VCaP (cell line): Measurements from ENCODE around the gene CTNNBL1.
A peak's percentile ranks its signal among the peaks of the same experiment; 100 is the strongest.
"Not testable (repeated sequence)": the region's sequence is repeated elsewhere in the genome, so short reads cannot be mapped to it uniquely, and the experiment has no call there.

ENCODE experiments used
- H3K27ac ChIP-seq: fragments of 450-650 bp; 2 replicates; pipeline ENCODE4 v1.5.1; 2017
- TF ChIP-seq, protein P1 (sequence below): fragments of 450-650 bp; conservative IDR thresholded peaks from 2 replicates; pipeline ENCODE4 v1.5.1; 2017; ENCODE audit warnings: mild to moderate bottlenecking, moderate library complexity

The CTNNBL1 gene

DNA sequence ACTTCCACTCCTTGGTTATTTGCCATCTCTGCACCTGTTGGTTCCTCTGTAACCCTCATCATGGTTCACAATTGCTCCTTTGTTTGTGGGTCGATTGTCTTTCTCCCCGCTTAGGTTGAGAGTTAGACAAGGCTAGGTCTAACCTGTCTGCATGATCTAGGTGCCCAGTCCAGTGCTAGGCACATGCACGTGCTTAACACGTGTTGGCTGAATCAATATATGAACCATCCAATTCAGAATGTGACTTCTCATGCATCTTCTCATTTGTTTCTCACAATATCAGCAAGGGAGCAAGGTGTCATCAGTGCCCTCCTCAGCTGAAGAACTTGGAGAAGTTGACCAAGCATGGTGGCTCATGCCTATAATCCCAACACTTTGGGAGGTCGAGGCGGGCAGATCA lies 36.9 kb upstream of the CTNNBL1 start:
- TF ChIP-seq, protein P1, sequence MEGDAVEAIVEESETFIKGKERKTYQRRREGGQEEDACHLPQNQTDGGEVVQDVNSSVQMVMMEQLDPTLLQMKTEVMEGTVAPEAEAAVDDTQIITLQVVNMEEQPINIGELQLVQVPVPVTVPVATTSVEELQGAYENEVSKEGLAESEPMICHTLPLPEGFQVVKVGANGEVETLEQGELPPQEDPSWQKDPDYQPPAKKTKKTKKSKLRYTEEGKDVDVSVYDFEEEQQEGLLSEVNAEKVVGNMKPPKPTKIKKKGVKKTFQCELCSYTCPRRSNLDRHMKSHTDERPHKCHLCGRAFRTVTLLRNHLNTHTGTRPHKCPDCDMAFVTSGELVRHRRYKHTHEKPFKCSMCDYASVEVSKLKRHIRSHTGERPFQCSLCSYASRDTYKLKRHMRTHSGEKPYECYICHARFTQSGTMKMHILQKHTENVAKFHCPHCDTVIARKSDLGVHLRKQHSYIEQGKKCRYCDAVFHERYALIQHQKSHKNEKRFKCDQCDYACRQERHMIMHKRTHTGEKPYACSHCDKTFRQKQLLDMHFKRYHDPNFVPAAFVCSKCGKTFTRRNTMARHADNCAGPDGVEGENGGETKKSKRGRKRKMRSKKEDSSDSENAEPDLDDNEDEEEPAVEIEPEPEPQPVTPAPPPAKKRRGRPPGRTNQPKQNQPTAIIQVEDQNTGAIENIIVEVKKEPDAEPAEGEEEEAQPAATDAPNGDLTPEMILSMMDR = no peak
- H3K27ac ChIP-seq = no peak overlapping the region

DNA sequence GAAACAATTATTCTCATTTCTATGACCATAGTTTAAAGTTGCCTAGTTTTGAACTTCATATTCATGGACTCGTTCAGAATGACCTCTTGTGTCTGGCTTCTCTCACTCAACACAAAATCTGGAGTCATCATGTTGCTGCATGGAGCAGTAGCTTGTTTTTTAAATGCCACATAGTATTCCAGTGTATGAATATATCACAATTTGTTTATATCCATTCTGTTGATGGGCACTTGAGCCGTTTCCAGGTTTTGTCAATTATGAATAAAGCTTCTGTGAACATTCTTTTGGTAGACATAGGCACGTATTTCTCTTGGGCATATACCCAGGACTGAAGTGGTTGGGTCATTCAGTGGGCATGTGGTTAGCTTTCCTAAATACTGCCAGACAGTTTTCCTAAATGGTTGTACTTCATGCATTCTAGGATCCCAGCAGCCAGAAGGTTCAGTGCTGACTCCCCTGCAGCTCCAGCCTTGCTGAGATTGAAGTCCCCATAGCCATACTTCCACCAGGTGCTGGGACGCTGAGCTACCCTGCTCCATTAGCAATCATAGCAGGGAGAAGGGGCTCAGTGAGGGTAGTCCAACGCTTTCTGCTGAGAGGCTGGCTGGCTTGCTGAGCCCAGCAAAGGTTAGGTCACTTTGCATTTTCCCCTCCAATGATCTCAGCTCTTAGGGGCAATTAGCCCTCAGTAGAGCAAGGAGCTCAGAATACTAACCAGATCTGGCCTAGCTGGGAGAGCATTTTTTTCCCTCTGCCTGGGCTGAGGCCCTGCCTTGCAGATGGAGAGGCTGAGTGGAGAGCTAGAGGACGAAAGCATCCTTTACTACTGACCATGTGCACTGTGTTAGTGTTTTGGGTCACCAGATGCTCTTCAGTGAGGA lies 35.7 kb upstream of the CTNNBL1 start:
- no peak overlapping the region for H3K27ac ChIP-seq
- TF ChIP-seq, protein P1 = no peak

DNA sequence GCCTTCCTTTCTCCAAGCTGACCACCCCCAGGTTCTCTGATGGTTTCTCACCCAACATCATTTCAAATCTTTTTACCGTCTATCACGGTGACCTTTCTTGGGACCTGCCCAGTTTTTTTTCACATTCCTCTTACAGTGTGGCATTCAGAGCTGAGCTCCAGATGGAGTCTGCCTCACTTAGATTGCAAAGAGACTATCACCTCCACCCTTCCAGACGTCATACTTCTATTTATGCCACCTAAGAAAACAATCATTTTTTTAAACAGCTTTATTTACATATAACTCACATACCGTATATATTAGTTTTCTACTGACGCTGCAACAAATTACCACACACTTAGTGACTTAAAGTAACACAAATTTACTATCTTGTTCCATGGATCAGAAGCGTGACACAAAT lies 32.3 kb upstream of the CTNNBL1 start:
- TF ChIP-seq, protein P1 = no peak
- H3K27ac ChIP-seq = no peak overlapping the region

DNA sequence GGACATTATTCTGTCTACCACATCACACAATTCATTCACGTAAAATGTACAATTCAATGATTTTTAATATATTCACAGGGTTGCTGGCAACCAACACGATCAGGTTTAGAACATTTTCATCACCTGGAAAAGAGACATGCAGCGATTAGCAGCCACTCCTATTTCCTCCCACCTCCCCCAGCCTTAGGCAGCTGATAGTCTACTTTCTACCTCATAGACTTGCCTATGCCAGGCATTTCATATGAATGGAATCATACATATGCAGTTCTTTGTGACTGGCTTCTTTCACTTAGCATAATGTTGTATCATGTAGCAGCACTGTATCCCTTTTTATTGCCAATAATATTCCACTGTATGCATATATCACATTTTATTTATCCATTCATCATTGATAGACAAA lies 31.5 kb upstream of the CTNNBL1 start:
- H3K27ac ChIP-seq = no peak overlapping the region
- TF ChIP-seq, protein P1 = no peak

DNA sequence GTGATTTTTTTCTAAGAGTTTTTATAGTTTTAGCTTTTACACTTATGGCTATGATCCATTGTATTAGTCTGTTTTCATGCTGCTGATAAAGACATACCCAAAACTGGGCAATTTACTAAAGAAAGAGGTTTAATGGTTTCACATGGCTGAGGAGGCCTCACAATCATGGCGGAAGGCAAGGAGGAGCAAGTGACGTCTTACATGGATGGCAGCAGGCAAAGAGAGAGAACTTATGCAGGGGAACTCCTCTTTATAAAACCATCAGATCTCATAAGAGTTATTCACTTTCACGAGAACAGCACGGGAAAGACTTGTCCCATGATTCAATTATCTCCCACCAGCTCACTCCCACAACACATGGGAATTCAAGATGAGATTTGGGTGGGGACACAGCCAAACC lies 29.2 kb upstream of the CTNNBL1 start:
- H3K27ac ChIP-seq = not testable (repeated sequence)

DNA sequence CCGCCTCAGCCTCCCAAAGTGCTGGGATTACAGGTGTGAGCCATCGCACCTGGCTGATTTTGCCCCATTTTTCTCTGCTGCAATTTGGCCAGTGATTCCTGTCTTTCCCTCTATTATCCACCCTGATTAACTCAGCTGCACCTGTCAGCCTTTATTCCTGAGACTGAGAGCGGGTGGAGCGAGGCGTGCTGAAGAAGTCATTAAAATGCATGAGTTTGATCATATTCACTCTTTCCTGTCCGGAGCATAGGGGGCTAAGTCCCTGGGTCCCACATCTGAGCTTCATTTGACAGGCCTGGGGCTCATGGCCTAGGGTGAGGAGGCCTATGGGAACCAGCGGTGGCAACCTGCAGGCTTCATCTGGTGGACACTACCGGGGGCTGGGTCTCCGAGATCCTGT lies 25.7 kb upstream of the CTNNBL1 start:
- H3K27ac ChIP-seq = no peak overlapping the region
- TF ChIP-seq, protein P1 = no peak

DNA sequence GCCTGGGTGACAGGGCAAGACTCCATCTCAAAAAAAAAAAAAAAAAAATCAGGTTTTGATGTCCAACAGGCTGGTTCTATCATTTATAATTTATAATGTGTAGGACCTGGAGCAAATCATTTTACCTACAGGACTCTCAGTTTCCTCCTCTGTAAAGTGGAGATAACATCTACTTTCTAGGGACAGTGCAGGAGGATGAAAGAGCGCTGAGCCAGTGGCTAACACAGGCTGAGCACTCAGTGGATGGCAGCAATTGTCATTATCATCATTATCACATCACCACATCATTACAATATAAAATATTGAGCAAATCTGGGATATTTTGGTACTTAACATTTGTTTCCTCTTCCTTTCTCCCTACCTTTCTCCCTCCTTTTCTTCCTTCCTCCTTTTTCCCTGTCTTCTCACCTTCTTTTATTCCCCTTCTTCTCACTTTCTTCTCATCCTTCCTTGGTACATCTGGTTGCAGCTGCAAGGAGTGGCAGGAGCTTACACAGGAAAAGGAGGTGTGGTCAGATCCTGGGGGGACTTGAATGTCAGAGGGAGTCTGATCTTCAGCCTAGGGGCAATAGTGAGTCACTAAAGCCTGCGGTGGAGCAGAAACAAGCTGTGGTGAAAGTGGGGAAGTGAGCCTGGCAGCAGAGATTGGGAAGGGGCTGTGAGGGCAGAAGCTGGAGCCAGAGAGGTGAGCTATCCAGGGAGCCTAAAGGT lies 24.6 kb upstream of the CTNNBL1 start:
- peak overlapping the region; percentile 64; the same call in 1 of the 2 replicates for H3K27ac ChIP-seq
- TF ChIP-seq, protein P1 = no peak
